ENCODE measurements around the gene SRSF3.

- TF ChIP-seq ZFP30 (CRISPR knock-in tag; IDR thresholded peaks at IDR 0.05) (no peak), ZC3H10 (CRISPR knock-in tag; IDR thresholded peaks at IDR 0.05) (no peak)
These were observed 27.3 kb downstream of the SRSF3 start for GRCh38 chr6:36621371-36621855.
